Left lung (tissue), 10 donors: ENCODE measurements around the gene PPP1R14B. TPM values are rescaled to one million over a fixed set of nuclear protein-coding genes. Genes with fewer than 3 reads are reported as not detected.
A peak's percentile ranks its signal among the peaks of the same experiment; 100 is the strongest.

Source experiments
- ATAC-seq: fragments of 200-7000 bp; cut with Tn5 transposase; one replicate; pipeline ENCODE4 v1.9.1; 2020; ENCODE audit warnings: moderate library complexity
- DNase-seq, 4 donors: peaks; one replicate each; pipeline ENCODE4 v3.0.0-alpha.2; 2013 to 2020
- H3K27ac ChIP-seq, 2 donors: fragments of 200-600 bp; sonication (generic) in 1 of 2; one replicate each; pipeline versions ENCODE4 v1.5.0 to v1.8.0; 2020 to 2021
- H3K27me3 ChIP-seq, 2 donors: fragments of 200-600 bp; sonication (generic) in 1 of 2; one replicate each; pipeline versions ENCODE4 v1.5.0 to v1.8.0; 2020 to 2021
- H3K36me3 ChIP-seq, 2 donors: fragments of 200-600 bp; sonication (generic) in 1 of 2; one replicate each; pipeline versions ENCODE4 v1.5.0 to v1.8.0; 2020 to 2021
- H3K4me1 ChIP-seq, 2 donors: fragments of 200-600 bp; one replicate each; pipeline ENCODE4 v1.8.0; 2021
- H3K4me3 ChIP-seq, 2 donors: fragments of 200-600 bp; sonication (generic) in 1 of 2; one replicate each; pipeline versions ENCODE4 v1.5.0 to v1.8.0; 2020 to 2021; ENCODE audit warnings: mild to moderate bottlenecking in 1 of 2
- H3K9me3 ChIP-seq, 2 donors: fragments of 200-600 bp; sonication (generic) in 1 of 2; one replicate each; pipeline versions ENCODE4 v1.5.0 to v1.8.0; 2020 to 2021
- CTCF ChIP-seq, 2 donors: fragments of 200-600 bp; sonication (generic) in 1 of 2; IDR thresholded peaks; one replicate each; pipeline versions ENCODE4 v1.5.0 to v1.8.0; 2021; ENCODE audit warnings: antibody characterized with exemption in 2 of 2
- intact Hi-C, 2 donors: fragments of 100-400 bp; cut with DNase I; formaldehyde crosslinking; loops; one replicate each; pipeline versions ENCODE4 v1.11.2 to v1.14.2; 2022
- polyA plus RNA-seq, 6 donors: library from polyadenylated mRNA; unstranded; fragments of 120-200 nt; gene quantifications; one replicate each; pipeline ENCODE4 v1.2.1, GENCODE V29; 2013; ENCODE audit not compliant: insufficient read length in 6 of 6
- total RNA-seq, 2 donors: library from RNA; stranded (reverse); fragmentation: NEBNext Ultra II Directional; extraction: Animal tissue kit (Norgen Biotek cat#: 25700); gene quantifications; one replicate each; pipeline ENCODE4 v1.2.1, GENCODE V29; 2021
- donor health status: DM: no; HTN: yes; CAD: no.
- donor health status: DM: no; HTN: no; CAD: no.

Gene PPP1R14B
- total and polyA plus RNA-seq, 8 donors, result 56.7 to 200 (median 83.4) TPM

DNA sequence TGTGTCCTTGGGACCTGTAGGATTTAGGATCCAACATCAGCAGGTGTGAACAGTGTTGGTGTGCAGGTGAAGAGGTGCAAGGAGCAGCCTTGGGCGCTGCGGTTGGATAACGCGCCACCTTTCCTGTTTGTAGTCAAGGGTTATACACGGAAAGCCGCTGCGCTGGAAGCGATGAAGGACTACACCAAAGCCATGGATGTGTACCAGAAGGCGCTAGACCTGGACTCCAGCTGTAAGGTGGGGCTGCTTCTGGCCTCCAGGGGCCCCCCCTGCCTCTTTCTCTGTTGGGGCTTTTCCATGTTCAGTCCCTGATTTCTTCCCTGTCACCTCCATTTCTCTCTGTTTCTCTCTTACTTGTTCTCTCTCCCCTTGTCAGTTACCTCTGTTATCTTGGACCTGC, 43.8 kb downstream of the PPP1R14B start:
- ATAC-seq (no peak), DNase-seq (peak in 1 of 4 donors; percentile 41)
- Histone ChIP-seq H3K27me3 (no peaks in the 10 kb centered on the region), H3K4me1 (peaks cover 2 to 37% of the 10 kb centered on the region in 2 donors), H3K27ac (no peak overlapping the region), H3K36me3 (peaks cover 7 to 85% of the 10 kb centered on the region in 2 donors), H3K9me3 (no peaks in the 10 kb centered on the region), H3K4me3 (no peak overlapping the region)
- TF ChIP-seq CTCF (IDR thresholded peaks at IDR 0.05), result no peak
- intact Hi-C loops, result loop anchor here in 1 of 2 donors (5.0 kb wide), 1 partner anchor 99 kb away; the partner anchor contains the start of gene CATSPERZ

DNA sequence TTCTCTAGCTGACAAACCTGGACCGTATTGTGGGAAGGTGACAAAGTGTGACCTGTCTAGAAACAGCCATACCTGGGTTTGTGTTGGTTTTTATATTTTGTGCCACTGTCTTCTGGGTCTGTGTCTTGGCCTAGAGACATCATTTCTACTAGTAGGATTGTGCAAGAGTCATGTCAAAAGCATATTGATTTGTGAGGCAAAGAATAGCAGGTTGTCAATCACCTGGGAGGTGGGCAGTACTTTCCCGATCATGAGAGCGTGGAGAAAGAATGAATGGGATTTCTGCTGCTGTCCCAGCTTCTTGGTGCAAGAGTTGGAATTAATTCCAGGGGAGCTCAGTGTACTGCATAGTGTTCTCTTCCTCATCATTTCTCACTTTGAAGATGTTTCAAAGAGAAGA, 45.2 kb downstream of the PPP1R14B start:
- no peak overlapping the region for H3K4me3 ChIP-seq
- intact Hi-C loops, result loop anchor here in 1 of 2 donors (5.0 kb wide), 1 partner anchor 101 kb away; the partner anchor contains the start of gene CATSPERZ
- DNase-seq (no peak), ATAC-seq (no peak)
- no peaks in the 10 kb centered on the region for H3K9me3 ChIP-seq
- H3K36me3 ChIP-seq, result peaks cover 7 to 97% of the 10 kb centered on the region in 2 donors
- no peaks in the 10 kb centered on the region for H3K27me3 ChIP-seq
- peaks cover 0 to 28% of the 10 kb centered on the region in 2 donors for H3K4me1 ChIP-seq
- TF ChIP-seq CTCF (IDR thresholded peaks at IDR 0.05), result no peak
- no peak overlapping the region for H3K27ac ChIP-seq

- Histone ChIP-seq H3K4me3 (no peak overlapping the region), H3K36me3 (peaks cover 0 to 100% of the 10 kb centered on the region in 2 donors), H3K27ac (no peak overlapping the region), H3K9me3 (no peaks in the 10 kb centered on the region), H3K4me1 (no peaks in the 10 kb centered on the region), H3K27me3 (no peaks in the 10 kb centered on the region)
- intact Hi-C loops, result no loop called here
- ATAC-seq (no peak), DNase-seq (no peak)
- TF ChIP-seq CTCF (IDR thresholded peaks at IDR 0.05), result no peak
These were observed 48.2 kb downstream of the PPP1R14B start for GRCh38 chr11:64198511-64198910.

DNA sequence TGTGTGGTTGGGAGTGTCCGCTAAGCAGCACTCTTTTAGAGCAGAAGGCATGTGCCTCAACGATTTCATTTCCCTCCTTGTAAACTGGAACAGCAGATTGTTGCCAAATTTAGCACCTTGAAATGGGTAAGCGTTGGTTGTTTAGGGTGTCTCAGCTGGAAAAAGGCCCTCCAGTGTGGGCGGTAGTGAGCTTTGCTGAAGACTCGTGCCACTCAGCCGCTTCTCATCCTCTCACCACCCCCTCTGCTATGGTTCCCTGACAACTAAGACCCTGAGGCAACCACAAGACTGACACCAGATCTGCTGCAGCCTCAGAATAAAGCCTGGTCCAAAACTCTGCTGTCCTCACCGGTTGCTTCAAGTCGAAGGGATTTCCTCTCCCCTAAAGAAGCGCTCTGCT, 50.1 kb downstream of the PPP1R14B start:
- no peak overlapping the region for H3K27ac ChIP-seq
- H3K36me3 ChIP-seq, result peaks cover 0 to 93% of the 10 kb centered on the region in 2 donors
- no peak for TF ChIP-seq CTCF (IDR thresholded peaks at IDR 0.05)
- H3K27me3 ChIP-seq, result no peaks in the 10 kb centered on the region
- H3K4me3 ChIP-seq, result no peak overlapping the region
- H3K4me1 ChIP-seq, result peaks cover 0 to 8% of the 10 kb centered on the region in 2 donors
- ATAC-seq (no peak), DNase-seq (peak in 1 of 4 donors; percentile 4)
- no peaks in the 10 kb centered on the region for H3K9me3 ChIP-seq
- intact Hi-C loops, result no loop called here

Other genes starting within 250 kb of the PPP1R14B start
- under 1 TPM; 0.15 to 0.18 TPM for gene FLRT1, start 211.0 kb downstream of the PPP1R14B start, total RNA-seq
- 1 to 10 TPM; 2.6 to 5.5 (median 4.0) TPM for gene FLRT1, start 211.0 kb downstream of the PPP1R14B start, polyA plus RNA-seq
- 10 to 100 TPM; 13.5 to 19.8 TPM for gene MACROD1, start 80.8 kb downstream of the PPP1R14B start, total RNA-seq
- 10 to 100 TPM; 18.5 to 25.1 (median 22.0) TPM for gene MACROD1, start 80.8 kb downstream of the PPP1R14B start, polyA plus RNA-seq
- 100 to 1,000 TPM; 124 to 149 TPM for gene STIP1, start 60.8 kb downstream of the PPP1R14B start, total RNA-seq
- 100 to 1,000 TPM; 142 to 209 (median 172) TPM for gene STIP1, start 60.8 kb downstream of the PPP1R14B start, polyA plus RNA-seq
- gene FERMT3, start 40.2 kb downstream of the PPP1R14B start, total RNA-seq, result 100 to 1,000 TPM in 1 of 2 donors, 10 to 100 TPM in 1; 42.2 to 100 TPM
- 10 to 100 TPM in 3 of 6 donors, 1 to 10 TPM in 3; 9.1 to 11.9 (median 10.1) TPM for gene FERMT3, start 40.2 kb downstream of the PPP1R14B start, polyA plus RNA-seq
- 10 to 100 TPM; 26.8 to 28.9 TPM for gene TRPT1, start 20.8 kb downstream of the PPP1R14B start, total RNA-seq
- gene TRPT1, start 20.8 kb downstream of the PPP1R14B start, polyA plus RNA-seq, result 10 to 100 TPM; 26.3 to 33.2 (median 28.9) TPM
- 10 to 100 TPM; 50.6 to 54.3 TPM for gene NUDT22, start 20.7 kb downstream of the PPP1R14B start, total RNA-seq
- gene NUDT22, start 20.7 kb downstream of the PPP1R14B start, polyA plus RNA-seq, result 10 to 100 TPM; 17.1 to 28.7 (median 21.5) TPM
- gene DNAJC4, start 16.4 kb downstream of the PPP1R14B start, total RNA-seq, result 10 to 100 TPM; 26.0 to 43.3 TPM
- gene DNAJC4, start 16.4 kb downstream of the PPP1R14B start, polyA plus RNA-seq, result 10 to 100 TPM; 61.3 to 83.9 (median 72.3) TPM
- gene VEGFB, start 12.4 kb downstream of the PPP1R14B start, total RNA-seq, result 100 to 1,000 TPM; 107 to 132 TPM
- 100 to 1,000 TPM in 1 of 6 donors, 10 to 100 TPM in 5; 72.9 to 111 (median 81.7) TPM for gene VEGFB, start 12.4 kb downstream of the PPP1R14B start, polyA plus RNA-seq
- gene FKBP2, start 5.8 kb downstream of the PPP1R14B start, total RNA-seq, result 10 to 100 TPM; 61.9 to 66.1 TPM
- gene FKBP2, start 5.8 kb downstream of the PPP1R14B start, polyA plus RNA-seq, result 10 to 100 TPM; 59.5 to 81.4 (median 70.7) TPM
- gene PLCB3, start 4.6 kb upstream of the PPP1R14B start, total RNA-seq, result 10 to 100 TPM; 39.1 to 42.7 TPM
- gene PLCB3, start 4.6 kb upstream of the PPP1R14B start, polyA plus RNA-seq, result 10 to 100 TPM; 18.9 to 27.4 (median 21.7) TPM
- gene BAD, start 37.7 kb upstream of the PPP1R14B start, total RNA-seq, result 10 to 100 TPM; 58.8 to 71.4 TPM
- gene BAD, start 37.7 kb upstream of the PPP1R14B start, polyA plus RNA-seq, result 10 to 100 TPM; 45.0 to 62.1 (median 52.2) TPM
- gene GPR137, start 38.9 kb upstream of the PPP1R14B start, total RNA-seq, result 10 to 100 TPM; 34.1 to 39.6 TPM
- gene GPR137, start 38.9 kb upstream of the PPP1R14B start, polyA plus RNA-seq, result 10 to 100 TPM; 23.6 to 33.7 (median 30.5) TPM
- gene KCNK4, start 44.4 kb upstream of the PPP1R14B start, total RNA-seq, result not detected
- under 1 TPM in 2 of 6 donors, not detected in 4; 0.11 to 0.14 TPM for gene KCNK4, start 44.4 kb upstream of the PPP1R14B start, polyA plus RNA-seq
- not detected for gene CATSPERZ, start 53.4 kb upstream of the PPP1R14B start, total RNA-seq
- not detected for gene CATSPERZ, start 53.4 kb upstream of the PPP1R14B start, polyA plus RNA-seq
- 10 to 100 TPM; 42.8 to 60.1 TPM for gene ESRRA, start 58.6 kb upstream of the PPP1R14B start, total RNA-seq
- gene ESRRA, start 58.6 kb upstream of the PPP1R14B start, polyA plus RNA-seq, result 10 to 100 TPM; 10.2 to 19.3 (median 12.6) TPM
- 100 to 1,000 TPM; 178 to 196 TPM for gene TRMT112, start 70.6 kb upstream of the PPP1R14B start, total RNA-seq
- 100 to 1,000 TPM; 211 to 252 (median 222) TPM for gene TRMT112, start 70.6 kb upstream of the PPP1R14B start, polyA plus RNA-seq
- gene PRDX5, start 71.2 kb upstream of the PPP1R14B start, total RNA-seq, result 100 to 1,000 TPM; 165 to 208 TPM
- gene PRDX5, start 71.2 kb upstream of the PPP1R14B start, polyA plus RNA-seq, result 100 to 1,000 TPM; 150 to 209 (median 171) TPM
- gene CCDC88B, start 93.3 kb upstream of the PPP1R14B start, total RNA-seq, result 10 to 100 TPM; 12.1 to 35.7 TPM
- 1 to 10 TPM; 4.7 to 7.0 (median 6.0) TPM for gene CCDC88B, start 93.3 kb upstream of the PPP1R14B start, polyA plus RNA-seq
- 10 to 100 TPM; 37.1 to 57.6 TPM for gene RPS6KA4, start 112.2 kb upstream of the PPP1R14B start, total RNA-seq
- gene RPS6KA4, start 112.2 kb upstream of the PPP1R14B start, polyA plus RNA-seq, result 10 to 100 TPM; 10.6 to 17.6 (median 12.9) TPM